AG10803 (cell line): ENCODE measurements around the gene KLK14.

Source experiments
- DNase-seq: peaks from one replicate; pipeline ENCODE4 v3.0.0; 2010; ENCODE audit warnings: low read depth
- H3K4me3 ChIP-seq: 2 replicates; pipeline ENCODE4 v1.5.1; 2011; ENCODE audit warnings: mild to moderate bottlenecking, low read length, control low read depth
- TF ChIP-seq, protein P1 (sequence below): conservative IDR thresholded peaks from 2 replicates; pipeline ENCODE4 v1.5.1; 2011; ENCODE audit warnings: mild to moderate bottlenecking, low read length, control low read depth, inconsistent platforms

Gene KLK14

DNA sequence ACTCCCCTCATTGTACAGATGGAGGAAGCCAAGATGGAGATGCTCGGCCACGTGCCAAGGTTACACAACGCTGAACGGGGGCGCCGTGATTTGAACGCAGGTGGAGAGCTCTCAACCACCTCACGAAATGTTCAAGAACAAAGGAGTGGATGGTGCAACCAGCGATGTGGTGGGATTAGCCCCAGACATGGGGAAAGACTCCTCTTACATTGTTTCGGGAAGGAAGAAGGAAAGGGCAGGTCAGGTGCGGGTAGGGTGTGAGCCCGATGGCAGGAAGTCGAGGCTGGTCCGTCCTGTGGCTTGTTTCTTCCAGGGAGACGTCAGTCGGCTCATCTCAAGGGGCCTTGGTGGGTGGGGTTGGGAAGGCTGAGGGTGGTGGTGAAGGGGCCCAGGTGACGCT is 7.1 kb upstream of the KLK14 start:
- DNase-seq, result no peak
- TF ChIP-seq, protein P1, sequence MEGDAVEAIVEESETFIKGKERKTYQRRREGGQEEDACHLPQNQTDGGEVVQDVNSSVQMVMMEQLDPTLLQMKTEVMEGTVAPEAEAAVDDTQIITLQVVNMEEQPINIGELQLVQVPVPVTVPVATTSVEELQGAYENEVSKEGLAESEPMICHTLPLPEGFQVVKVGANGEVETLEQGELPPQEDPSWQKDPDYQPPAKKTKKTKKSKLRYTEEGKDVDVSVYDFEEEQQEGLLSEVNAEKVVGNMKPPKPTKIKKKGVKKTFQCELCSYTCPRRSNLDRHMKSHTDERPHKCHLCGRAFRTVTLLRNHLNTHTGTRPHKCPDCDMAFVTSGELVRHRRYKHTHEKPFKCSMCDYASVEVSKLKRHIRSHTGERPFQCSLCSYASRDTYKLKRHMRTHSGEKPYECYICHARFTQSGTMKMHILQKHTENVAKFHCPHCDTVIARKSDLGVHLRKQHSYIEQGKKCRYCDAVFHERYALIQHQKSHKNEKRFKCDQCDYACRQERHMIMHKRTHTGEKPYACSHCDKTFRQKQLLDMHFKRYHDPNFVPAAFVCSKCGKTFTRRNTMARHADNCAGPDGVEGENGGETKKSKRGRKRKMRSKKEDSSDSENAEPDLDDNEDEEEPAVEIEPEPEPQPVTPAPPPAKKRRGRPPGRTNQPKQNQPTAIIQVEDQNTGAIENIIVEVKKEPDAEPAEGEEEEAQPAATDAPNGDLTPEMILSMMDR, result no peak
- H3K4me3 ChIP-seq, result no peak overlapping the region

DNA sequence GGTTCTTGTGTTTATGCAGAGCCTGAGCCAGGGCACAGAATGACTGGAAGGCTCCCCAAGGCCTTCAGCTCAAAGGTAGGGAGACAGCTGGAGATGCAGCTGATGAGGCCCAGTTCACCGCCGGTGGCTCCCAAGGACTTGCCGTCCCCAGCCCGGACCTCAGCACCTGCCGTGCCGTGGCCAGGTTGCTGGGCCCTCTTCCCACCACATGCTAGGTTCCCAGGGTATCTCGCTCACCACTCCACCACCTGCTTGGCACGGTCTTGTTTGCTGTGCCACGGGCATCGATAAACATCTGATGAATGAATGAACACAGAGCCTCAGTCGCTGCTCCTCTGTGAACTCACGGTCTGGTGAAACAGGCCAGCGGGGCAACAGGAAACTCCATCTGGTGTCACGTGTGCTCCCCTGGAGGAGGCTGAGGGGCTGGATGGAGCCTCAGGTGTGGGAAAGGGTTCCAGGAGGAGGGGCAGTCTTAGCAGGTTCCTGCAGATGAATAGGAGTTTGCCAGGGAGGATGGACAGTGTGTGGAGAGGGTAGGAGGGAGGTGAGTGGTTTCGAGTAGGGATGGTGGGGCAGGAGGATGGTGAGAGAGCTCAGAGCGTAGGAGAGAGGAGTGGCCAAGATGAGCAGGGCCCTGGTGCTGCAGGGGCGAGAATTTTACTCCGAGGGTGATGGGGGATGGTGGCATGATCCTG is 3.6 kb upstream of the KLK14 start:
- H3K4me3 ChIP-seq, result no peak overlapping the region
- no peak for DNase-seq
- TF ChIP-seq, protein P1, result no peak

DNA sequence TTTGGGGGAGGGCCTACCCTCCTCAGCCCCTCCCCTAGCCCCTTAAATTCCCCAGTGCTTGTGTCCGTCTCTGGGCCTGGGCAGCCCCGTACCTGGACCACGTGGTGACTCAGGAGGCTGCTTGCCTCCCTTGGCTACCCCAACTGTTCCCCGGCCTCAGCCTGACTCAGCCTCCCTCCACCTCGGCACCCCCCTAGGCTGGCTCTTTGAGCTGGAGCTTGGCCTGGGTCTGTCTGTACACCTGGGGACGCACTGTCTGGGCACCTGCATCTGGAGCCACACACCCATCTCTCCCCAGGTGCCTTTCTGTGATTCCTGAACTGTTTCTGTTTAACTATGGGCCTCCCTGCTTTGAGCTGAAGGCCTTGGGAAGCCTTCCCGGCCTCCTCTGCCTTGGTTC is 1.8 kb upstream of the KLK14 start:
- DNase-seq, result no peak
- TF ChIP-seq, protein P1, result no peak
- H3K4me3 ChIP-seq, result no peak overlapping the region

GRCh38 chr19:51083783-51084182 is 1.1 kb upstream of the KLK14 start:
- TF ChIP-seq, protein P1, result no peak
- no peak overlapping the region for H3K4me3 ChIP-seq
- DNase-seq, result no peak

DNA sequence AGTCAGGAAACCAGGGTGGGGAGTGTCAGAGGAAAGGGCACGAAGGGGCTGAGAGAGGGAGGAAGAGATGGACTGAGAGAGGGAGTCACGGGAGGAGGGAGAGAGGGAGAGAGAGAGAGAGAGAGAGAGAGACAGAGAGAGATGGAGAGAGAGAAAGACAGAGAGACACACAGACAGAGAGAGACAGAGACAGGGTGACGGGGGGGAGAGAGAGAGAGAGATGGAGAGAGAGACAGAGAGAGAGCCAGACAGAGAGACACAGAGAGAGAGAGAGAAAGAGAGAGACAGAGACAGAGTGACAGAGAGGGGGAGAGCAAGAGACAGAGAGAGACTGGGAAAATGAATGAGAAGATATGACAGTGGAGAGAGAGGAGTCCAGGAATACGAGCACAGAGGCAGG is 494 bp upstream of the KLK14 start:
- DNase-seq, result no peak
- TF ChIP-seq, protein P1, result no peak
- no peak overlapping the region for H3K4me3 ChIP-seq

- no peak overlapping the region for H3K4me3 ChIP-seq
- DNase-seq, result no peak
- TF ChIP-seq, protein P1, result no peak
These were observed 1.2 kb downstream of the KLK14 start for GRCh38 chr19:51081476-51081875.

- TF ChIP-seq, protein P1, result no peak
- H3K4me3 ChIP-seq, result no peak overlapping the region
- DNase-seq, result no peak
These were observed 3.1 kb downstream of the KLK14 start for GRCh38 chr19:51079481-51080110.
